GM19099 (cell line): Measurements from ENCODE around the gene MLST8.
A peak's percentile ranks its signal among the peaks of the same experiment; 100 is the strongest.

Experiments used
- POLR2A ChIP-seq: IDR thresholded peaks from 3 replicates; pipeline ENCODE4 v1.6.1; 2011; ENCODE audit warnings: low read depth; ENCODE audit not compliant: insufficient read length; ENCODE audit errors: extremely low read depth

The MLST8 gene

DNA sequence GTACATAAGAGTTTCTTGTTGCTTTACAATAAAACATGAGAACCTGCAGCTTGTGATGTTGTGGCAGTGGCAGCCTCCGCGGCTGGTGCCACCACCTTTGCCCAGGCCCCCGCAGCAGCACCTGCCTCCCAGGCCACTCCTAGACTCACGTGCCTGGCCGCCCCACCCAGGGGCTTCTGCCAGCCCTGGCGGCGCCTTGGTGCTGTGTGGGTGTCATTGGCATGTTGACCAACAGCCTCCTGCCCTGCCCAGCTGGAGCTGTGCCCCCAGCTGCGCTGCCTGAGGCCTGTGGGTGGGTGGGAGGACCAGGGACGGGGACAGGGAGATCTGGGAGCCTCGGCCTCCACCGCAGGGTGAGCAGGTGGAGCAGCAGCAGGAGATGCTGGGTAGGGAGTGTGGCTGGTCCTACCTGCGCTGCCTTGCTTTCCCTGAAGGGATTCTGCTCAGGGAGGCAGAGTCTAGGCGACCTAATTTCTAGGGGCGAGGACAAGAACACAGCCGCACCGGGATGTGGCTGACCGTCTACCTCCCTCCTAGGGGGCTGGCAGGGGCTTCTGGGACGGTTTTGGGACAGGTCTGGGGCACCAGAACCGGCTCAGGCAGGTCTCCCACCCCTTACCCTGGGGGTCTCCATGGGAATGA lies 30.6 kb downstream of the MLST8 start:
- TF ChIP-seq POLR2A: no peak

DNA sequence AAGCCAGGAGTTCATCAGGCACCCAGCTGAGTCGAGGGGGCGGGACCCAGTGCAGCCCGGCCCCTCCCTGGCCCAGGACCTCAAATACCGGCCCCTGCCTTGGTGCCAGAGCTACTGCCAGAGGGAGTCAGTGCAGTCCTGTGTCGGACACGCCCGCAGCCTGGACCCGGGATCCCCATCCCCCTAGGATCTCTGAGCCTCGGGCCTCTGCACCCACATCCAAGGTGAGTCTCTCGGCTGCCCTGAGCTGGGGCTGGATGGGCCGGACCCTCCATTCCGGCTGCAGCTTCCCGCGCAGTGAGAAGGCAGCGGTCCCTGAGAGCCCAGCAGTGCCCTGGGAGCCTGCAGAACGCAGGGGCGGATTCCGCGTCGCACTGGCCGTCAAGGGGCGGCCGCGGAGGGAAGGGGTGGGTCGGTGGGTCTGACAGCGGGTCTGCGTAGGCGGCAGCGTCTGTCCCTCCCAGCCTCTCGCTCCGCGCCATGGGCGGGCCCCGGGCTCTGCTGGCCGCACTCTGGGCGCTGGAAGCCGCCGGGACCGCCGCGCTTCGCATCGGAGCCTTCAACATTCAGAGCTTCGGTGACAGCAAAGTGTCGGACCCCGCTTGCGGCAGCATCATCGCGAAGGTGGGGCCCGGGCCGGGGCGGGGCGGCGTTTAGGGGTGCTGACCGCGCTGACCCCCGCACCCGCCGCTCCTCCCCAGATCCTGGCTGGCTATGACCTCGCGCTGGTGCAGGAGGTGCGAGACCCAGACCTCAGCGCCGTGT lies 31.3 kb downstream of the MLST8 start, which contains the start of gene DNASE1L2:
TSS of gene DNASE1L2 (plus strand) at position 108 of the 765 bp plus-strand sequence. CDS start at position 481, 373 bp downstream.
- no peak for TF ChIP-seq POLR2A

DNA sequence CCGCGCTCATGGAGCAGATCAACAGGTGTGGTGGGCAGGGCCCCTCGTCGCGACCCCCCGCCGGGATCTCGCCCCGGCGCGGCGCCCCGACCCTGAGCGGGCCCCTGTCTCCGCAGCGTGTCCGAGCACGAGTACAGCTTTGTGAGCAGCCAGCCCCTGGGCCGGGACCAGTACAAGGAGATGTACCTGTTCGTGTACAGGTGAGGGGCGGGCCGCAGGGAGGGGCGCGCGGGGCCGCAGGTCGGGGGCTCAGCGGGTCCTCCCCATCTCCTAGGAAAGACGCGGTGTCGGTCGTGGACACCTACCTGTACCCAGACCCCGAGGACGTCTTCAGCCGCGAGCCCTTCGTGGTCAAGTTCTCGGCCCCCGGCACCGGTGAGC lies 31.8 kb downstream of the MLST8 start:
- TF ChIP-seq POLR2A: no peak

DNA sequence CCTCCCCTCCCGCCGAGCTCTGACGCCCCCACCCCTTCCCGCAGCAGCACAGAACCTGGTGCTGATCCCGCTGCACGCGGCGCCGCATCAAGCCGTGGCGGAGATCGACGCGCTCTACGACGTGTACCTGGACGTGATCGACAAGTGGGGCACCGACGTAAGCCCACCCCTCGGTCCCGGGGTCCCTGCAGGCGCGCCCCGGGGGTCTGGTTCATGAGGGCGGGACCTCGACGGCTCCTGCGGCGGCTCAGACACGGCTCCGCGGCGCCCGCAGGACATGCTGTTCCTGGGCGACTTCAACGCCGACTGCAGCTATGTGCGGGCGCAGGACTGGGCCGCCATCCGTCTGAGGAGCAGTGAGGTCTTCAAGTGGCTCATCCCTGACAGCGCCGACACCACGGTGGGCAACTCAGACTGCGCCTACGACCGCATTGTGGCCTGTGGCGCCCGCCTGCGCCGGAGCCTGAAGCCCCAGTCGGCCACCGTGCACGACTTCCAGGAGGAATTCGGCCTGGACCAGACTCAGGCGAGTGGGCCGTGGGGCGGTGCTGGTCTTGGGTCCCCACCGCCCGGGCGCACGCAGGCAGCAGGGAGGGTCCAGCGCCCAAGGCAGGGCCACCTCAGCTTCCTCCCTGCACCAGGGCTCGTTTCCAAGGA lies 32.4 kb downstream of the MLST8 start:
- no peak for TF ChIP-seq POLR2A

DNA sequence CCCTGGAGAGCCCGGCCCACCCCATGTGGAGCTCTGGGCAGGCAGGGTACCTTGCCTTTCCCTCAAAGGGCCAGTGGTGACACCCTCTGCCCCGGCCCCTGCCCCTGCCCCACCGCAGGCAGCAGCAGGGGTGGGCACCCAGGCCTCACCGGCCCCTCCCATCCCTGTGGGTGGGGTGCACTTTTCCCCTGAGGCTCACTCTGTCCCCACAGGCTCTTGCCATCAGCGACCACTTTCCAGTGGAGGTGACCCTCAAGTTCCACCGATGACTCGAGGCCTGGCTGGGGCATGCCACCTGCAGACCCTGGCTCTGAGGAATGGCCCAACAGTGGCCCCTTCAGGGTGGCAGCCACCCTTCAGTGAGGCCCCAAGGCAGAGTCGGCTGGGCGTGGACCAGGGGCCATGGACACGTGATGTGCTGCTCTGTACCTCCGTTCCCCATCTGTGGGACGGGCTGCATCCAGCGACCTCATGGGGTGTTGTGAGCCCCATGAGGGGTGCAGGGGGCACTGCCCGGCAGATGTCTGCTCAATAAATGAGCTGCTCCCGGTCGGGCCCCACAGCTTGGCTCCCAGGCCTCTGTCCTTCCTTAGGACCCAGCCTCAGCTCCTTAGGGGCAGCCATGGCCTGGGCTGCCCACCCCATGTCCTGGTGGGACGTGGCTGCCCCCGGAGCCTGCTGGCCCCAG lies 33.0 kb downstream of the MLST8 start:
- TF ChIP-seq POLR2A: peak; percentile 7

DNA sequence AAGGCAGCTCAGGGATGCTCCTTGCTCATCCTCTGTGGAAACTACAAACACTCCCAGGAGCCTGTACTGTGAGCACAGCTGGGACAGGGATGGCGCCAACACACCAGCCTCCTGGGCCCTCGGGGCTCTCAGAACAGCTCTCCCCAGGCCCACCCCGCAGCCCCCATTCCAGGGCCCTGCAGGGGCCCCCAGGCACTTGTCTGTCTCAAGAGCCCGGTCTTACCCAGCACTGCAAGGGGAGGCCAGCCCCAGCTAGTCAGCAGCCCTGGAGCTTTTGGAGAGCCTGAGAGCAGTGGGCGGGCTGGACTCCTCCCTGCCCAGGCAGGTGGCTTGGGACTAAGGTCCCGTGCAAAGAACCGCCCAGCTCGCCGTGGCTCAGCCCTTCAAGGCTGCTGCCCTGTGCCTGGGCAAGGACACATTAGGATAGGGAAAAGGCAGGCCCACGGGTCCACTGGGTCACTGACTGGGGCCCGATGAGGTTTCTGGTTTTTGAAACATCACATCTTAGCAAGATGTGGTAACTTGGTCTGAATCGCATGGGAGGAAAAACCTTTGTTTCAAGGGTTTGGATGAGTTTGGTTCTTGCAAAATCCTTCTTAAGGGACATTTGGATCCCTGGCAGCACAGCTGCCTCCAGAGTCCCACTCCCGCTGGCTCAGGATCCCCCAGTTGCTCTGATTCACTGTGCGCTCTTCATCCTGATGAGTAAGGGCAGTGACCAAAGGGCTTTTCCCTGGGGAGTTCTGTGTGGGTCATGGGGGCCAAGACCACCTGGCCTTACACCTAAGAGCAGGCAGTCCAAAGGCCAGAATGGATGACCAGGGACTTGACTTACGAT lies 33.8 kb downstream of the MLST8 start:
- no peak for TF ChIP-seq POLR2A

DNA sequence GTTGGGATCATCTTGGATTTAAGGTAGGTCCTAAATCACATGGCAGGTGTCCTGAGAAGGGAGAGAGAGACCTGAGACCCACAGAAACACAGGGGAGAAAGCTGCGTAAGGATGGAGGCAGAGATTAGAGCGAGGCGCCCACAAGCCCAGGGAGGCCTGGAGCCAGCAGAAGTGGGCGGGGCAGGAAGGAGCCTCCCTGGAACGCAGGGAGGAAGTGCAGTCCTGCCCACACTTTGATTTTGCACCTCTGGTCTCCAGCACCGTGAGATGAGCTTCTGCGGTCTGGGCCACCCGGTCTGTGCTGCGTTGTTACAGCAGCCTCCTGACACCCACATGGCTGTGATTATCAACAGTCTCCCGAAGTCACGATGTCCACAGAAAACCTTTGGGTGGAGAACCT lies 37.3 kb downstream of the MLST8 start:
- TF ChIP-seq POLR2A: no peak

DNA sequence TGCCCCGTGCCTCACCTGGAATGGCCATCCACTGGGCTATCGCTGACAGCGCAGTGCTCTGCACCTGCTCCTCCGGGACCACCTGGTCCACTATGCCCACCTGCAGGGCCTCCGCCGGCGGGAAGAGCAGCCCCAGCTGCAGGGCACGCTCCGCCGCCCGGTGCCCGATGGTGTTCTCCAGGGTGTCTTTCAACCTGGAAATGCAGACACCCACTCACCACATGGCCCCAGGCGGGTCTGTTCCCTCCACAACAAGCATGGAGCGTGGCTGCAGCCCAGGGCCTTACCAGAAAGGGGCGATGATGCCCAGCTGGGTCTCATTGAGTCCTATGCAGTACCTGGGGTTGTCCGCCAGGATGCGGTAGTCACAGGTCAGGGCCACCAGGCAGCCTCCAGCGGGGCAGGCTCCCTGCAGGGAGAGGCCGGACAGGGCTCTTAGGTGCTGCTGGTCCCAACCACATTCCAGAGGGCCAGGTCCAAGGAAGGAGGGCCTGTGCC lies 37.8 kb downstream of the MLST8 start:
- TF ChIP-seq POLR2A: no peak

DNA sequence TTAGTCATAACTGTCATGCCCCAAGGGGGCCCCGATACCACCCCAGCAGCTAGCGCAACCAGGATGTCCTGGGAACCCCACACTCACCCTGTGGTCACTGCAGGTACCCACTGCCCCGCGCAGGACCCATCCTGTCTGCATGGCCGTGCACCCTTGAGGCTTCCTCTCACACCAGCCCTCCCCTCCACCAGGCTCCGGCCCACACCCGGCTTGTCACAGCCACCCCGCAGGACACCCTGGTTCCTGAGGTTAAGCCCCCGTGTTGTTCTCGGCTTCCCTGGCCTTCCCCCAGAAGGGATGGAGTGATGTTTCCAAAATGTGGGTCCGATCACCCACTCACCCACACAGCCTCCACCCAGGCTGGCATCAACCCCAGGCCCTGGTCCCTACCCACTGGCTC lies 38.5 kb downstream of the MLST8 start:
- TF ChIP-seq POLR2A: no peak

DNA sequence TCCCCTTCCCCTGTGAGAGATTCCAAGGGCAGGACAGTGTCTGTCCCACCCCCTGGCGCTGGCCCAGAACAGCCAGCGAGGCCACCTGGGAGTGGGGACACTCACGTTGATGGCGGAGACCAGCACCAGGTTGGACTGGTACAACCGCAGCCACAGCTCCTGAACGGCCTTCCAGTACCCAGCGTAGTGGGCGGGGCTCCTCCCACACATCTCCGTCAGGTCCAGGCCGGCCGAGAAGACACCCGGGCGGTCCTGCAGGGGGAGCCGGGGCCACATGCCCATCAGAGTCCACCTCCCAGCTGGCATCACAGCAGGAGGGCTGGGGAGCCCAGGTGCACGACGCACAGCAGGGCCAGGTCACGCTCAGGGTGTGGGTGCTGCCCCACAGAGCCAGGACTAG lies 39.0 kb downstream of the MLST8 start:
- TF ChIP-seq POLR2A: no peak

DNA sequence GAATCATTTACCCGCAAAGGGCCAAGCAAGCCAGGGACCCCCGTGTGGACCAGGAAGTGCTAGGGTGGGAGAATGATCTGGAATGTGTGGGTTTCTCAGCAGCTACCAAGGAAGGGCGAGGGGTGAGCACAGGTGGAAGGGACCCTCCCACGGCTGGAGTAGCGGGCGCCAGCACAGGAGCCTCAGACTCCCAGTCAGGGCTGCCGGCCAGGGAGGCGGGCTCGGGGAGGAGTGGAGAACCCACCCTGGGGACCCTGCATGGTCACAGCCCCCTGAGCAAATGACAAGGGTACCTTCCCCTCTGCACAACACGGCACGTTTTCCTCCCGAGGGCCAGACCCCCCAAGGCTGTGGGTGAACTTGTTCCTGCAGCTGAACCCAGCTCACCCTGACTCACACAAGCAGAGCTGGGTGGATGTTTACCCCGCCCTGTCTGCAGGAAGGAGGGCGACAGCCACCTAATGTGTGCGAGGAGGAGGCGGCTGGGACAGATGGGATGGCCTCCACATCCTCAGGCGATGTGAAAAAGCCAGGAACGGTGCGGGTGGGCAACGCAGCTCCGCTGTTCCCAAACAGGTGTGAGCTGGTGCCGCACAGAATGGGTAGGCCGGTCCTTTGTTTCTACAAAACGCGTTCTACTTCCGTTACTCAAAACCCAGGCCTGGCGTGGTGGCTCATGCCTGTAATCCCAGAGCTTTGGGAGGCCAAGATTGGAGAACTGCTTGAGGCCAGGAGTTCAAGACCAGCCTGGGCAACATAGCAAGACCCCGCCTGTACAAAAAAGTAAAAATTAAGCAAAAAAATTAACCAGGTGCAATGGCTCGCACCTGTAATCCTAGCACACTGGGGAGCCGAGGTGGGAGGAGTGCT lies 39.9 kb downstream of the MLST8 start:
- no peak for TF ChIP-seq POLR2A

DNA sequence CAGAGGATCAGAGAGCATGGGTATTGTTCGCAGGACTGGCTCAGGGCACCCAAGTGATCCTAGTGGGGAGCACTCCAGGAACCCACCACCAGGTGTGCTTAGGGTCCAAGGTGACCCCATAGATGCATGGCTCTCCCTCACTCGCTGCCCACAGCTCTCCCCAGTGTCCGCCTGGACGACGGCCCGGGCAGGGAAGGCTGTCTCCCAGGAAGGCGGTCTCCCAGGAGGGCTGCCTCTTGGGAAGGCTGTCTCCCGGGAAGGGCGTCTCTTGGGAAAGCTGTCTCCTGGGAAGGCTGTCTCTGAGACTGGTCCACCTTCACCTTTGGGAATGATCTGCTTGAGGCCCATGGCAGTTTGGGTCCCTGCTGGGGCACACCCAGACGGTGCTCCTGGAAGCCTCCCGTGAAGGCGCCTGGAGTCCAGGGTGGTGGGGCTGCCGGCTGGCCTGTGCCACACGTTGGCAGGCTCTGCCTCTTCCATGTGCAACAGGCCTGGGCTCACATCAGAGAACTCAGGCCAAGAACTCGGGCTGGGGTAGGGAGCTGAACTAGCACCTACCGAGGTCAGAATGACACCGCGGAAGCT lies 41.1 kb downstream of the MLST8 start:
- no peak for TF ChIP-seq POLR2A
